ENCODE results near the gene DZANK1. TPM values are rescaled to one million over a fixed set of nuclear protein-coding genes. Genes with fewer than 3 reads are reported as not detected.

DZANK1 gene
- total RNA-seq: 1 to 10 TPM; 2.3 to 4.0 (median 3.2) TPM
- total RNA-seq (2013): 3.2 TPM
- total RNA-seq: 1.4 to 8.6 (median 5.4) reads per million in 29 experiments

DNA sequence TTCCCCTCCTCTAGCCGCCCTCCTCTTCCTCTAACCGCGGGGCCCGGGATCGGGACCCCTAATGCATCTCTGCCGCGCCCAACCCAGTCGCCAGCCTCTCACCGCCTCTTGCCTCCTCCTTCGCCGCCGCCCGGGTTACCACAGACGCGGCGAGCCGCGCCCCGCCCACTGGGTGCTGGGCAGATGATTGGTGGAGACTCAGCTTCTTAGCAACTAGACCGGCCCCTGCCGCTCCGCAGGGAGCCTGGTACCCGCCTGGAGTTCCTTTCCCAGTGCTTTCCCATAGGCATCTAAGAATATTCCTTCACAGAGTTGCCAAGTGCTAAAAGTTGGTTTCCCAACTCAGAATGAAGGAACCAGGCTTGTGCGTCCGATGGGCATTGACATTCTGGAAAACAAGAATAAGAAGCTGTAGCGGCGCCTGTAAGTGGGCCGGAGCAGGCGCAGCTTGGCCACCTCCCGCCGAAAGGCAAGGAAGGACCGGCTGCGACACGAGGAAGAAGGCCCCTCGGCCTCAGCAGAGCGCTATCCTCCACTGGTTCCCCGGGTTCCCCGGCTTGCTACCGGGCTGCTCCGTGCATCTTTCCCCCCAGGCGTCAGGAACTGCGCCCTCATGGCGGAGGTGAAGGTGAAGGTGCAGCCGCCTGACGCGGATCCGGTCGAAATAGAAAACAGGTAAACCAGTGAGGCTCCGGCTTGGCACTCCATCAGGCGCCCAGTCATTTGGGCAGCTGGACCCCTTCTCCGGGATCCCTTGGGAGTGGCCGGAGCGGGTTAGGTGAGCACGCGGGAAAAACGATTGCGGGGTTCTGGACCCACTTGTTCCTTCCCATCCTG lies at the start of gene DZANK1, which contains the start of gene POLR3F:
DZANK1 (minus strand) TSS at position 137 of the 837 bp plus-strand sequence. CDS start 1,672 bp downstream, outside the sequence.
POLR3F (plus strand) TSS at position 497 of the 837 bp plus-strand sequence; CDS start at position 614, 117 bp downstream.
- Histone ChIP-seq H3K4me3 (ENCODE audit: control insufficient read depth in 1 of 2, extremely low read depth in 1 of 2, low read length in 1 of 2) (peak within 1 kb of the TSS; percentile 80 to 93), H3K36me3 (ENCODE audit: control insufficient read depth in 2 of 2, extremely low read depth in 1 of 2, insufficient read depth in 1 of 2, low read length in 1 of 2) (peaks cover 0 to 21% of the 10 kb centered on the region in 2 donors), H3K27ac (ENCODE audit: low read length) (peak within 1 kb of the TSS; percentile 77), H3K9me3 (no peaks in the 10 kb centered on the region), H3K4me1 (ENCODE audit: control insufficient read depth in 1 of 2, extremely low read depth in 1 of 2, insufficient read depth in 2 of 2, low read length in 2 of 2) (peaks cover 5 to 19% of the 10 kb centered on the region in 2 experiments), H3K27me3 (replicated peaks in 1 of 2; ENCODE audit: control insufficient read depth in 2 of 2, extremely low read depth in 1 of 2, insufficient read depth in 2 of 2, low read length in 1 of 2) (no peaks in the 10 kb centered on the region)
- peaks cover 11% of the 10 kb centered on the region for H3K36me3 Mint-ChIP-seq
- ChIA-PET POLR2A (interaction anchor here (0.8 to 2.8 kb wide), 6 partner anchors 30 to 500 kb away, joined by 3 to 59 read pairs (median 5); partner anchors contain the start of genes SEC23B (in 2 of the 2), RBBP9 (in 1 of the 2) and ZNF133 (in 1 of the 2)), CTCF (interaction anchor here (0.5 to 2.7 kb wide), 7 partner anchors 30 to 1257 kb away, joined by 3 to 31 read pairs (median 3); partner anchors contain the start of genes RBBP9 (in 1 of the 2), RRBP1 (in 1 of the 2), SEC23B (in 1 of the 2) and ZNF133 (in 1 of the 2))
- H3K27ac Mint-ChIP-seq: peak within 1 kb of the TSS; percentile 92 to 94
- DNase-seq (peak; percentile 83 to 94 (median 89)), ATAC-seq (replicated peaks in 1 of 4) (peak; percentile 93 to 98 (median 97))
- no peaks in the 10 kb centered on the region for H3K9me3 Mint-ChIP-seq
- WGBS (ENCODE audit: insufficient coverage): 0% methylated on average over 52 of the region's 57 CpGs
- H3K27me3 Mint-ChIP-seq: no peaks in the 10 kb centered on the region
- H3K4me3 Mint-ChIP-seq: peak within 1 kb of the TSS; percentile 96 to 98 (median 96)
- H3K4me1 Mint-ChIP-seq: peaks cover 26 to 39% (median 30%) of the 10 kb centered on the region in 3 donors

DNA sequence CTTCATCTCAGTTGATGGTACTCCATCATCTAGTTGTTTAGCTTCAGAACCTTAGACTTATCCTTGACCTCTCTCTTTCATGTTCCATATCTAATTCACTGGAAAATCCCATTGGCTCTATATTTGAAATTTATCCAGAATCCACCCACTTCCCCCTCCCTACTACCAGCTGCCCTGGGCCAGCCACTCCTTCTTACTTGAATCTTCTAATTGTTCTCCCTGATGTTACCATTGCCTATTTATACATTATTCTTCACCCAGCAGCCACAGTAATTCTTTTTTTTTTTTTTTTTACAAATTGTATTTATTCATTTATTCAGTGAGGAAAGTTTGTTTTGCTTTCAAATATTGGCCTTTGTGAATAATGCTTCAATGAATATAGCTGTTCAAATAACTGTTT lies 49.1 kb upstream of the DZANK1 start:
- DNase-seq (no peak), ATAC-seq (replicated peaks in 1 of 4) (no peak)
- Histone ChIP-seq H3K4me3 (ENCODE audit: control insufficient read depth in 1 of 2, extremely low read depth in 1 of 2, low read length in 1 of 2) (no peak overlapping the region), H3K9me3 (no peaks in the 10 kb centered on the region), H3K27ac (ENCODE audit: low read length) (no peak overlapping the region), H3K36me3 (ENCODE audit: control insufficient read depth in 2 of 2, extremely low read depth in 1 of 2, insufficient read depth in 1 of 2, low read length in 1 of 2) (peaks cover 2 to 27% of the 10 kb centered on the region in 2 donors), H3K4me1 (ENCODE audit: control insufficient read depth in 1 of 2, extremely low read depth in 1 of 2, insufficient read depth in 2 of 2, low read length in 2 of 2) (peaks cover 0 to 4% of the 10 kb centered on the region in 2 experiments), H3K27me3 (replicated peaks in 1 of 2; ENCODE audit: control insufficient read depth in 2 of 2, extremely low read depth in 1 of 2, insufficient read depth in 2 of 2, low read length in 1 of 2) (no peaks in the 10 kb centered on the region)
- Mint-ChIP-seq H3K4me1 (peaks cover 16 to 30% (median 20%) of the 10 kb centered on the region in 3 donors), H3K27ac (no peak overlapping the region), H3K27me3 (no peaks in the 10 kb centered on the region), H3K36me3 (peaks cover 23% of the 10 kb centered on the region), H3K4me3 (no peak overlapping the region), H3K9me3 (no peaks in the 10 kb centered on the region)
- ChIA-PET POLR2A (interaction anchor here (0.6 to 1.2 kb wide), 9 partner anchors 9 to 1903 kb away, joined by 4 to 10 read pairs (median 7); no protein-coding TSS in a partner anchor), CTCF (interaction anchor here in 1 of 2 donors (0.5 to 0.9 kb wide), 2 partner anchors 9 to 138 kb away, joined by 3 to 4 read pairs; no protein-coding TSS in a partner anchor)

DNA sequence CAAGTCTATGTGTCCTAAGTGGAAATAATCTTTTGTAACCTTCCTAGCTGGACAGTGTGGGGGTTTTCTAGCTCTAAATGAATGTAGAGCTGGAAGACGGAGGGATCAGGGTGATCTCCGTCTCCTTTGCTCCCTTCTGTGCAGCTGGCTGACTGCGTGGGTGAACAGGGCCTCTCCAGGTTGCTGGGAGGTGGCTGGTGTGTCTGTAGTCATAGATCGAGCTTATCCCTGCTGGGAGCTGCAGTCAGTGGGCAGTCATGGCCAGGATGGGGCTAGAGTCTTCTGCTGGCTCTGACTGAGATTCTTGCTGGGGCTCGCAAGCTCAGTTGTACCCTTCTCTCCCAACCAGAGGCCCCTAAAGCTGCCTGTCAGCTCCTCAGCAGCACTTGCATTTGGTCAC lies 47.3 kb upstream of the DZANK1 start:
- H3K27ac ChIP-seq (ENCODE audit: low read length): no peak overlapping the region
- H3K4me3 ChIP-seq (ENCODE audit: control insufficient read depth in 1 of 2, extremely low read depth in 1 of 2, low read length in 1 of 2): no peak overlapping the region
- ChIA-PET POLR2A (no interaction called here), CTCF (interaction anchor here in 1 of 2 donors (0.5 kb wide), 1 partner anchor 51 kb away, joined by 3 read pairs; no protein-coding TSS in a partner anchor)
- H3K27me3 ChIP-seq (replicated peaks in 1 of 2; ENCODE audit: control insufficient read depth in 2 of 2, extremely low read depth in 1 of 2, insufficient read depth in 2 of 2, low read length in 1 of 2): no peaks in the 10 kb centered on the region
- DNase-seq: no peak
- Mint-ChIP-seq H3K36me3 (peaks cover 29% of the 10 kb centered on the region), H3K9me3 (no peaks in the 10 kb centered on the region), H3K4me3 (no peak overlapping the region), H3K27ac (no peak overlapping the region), H3K27me3 (no peaks in the 10 kb centered on the region), H3K4me1 (peaks cover 32 to 47% (median 34%) of the 10 kb centered on the region in 3 donors)
- H3K4me1 ChIP-seq (ENCODE audit: control insufficient read depth in 1 of 2, extremely low read depth in 1 of 2, insufficient read depth in 2 of 2, low read length in 2 of 2): peaks cover 0 to 4% of the 10 kb centered on the region in 2 experiments
- peaks cover 2 to 40% of the 10 kb centered on the region in 2 donors for H3K36me3 ChIP-seq (ENCODE audit: control insufficient read depth in 2 of 2, extremely low read depth in 1 of 2, insufficient read depth in 1 of 2, low read length in 1 of 2)
- ATAC-seq (replicated peaks in 1 of 4): no peak
- H3K9me3 ChIP-seq: no peaks in the 10 kb centered on the region
- 98% methylated on average over 5 of the region's 5 CpGs for WGBS (ENCODE audit: insufficient coverage)

DNA sequence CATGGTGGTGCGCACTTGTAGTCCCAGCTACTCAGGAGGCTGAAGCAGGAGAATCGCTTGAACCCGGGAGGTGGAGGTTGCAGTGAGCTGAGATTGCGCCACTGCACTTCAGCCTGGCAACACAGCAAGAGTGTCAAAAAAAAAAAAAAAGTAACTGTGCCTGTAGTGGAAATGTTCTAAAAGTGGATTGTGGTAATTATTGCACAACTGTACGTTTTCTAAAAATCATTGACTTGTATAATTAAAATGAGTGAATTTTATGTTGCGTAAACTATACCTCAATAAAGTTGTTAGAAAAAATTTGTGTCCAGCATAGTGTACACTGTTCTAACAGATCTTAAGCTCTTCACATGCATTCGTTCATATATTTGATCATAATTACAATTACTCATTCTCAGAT lies 46.4 kb upstream of the DZANK1 start:
- no peak overlapping the region for H3K4me3 Mint-ChIP-seq
- H3K27me3 Mint-ChIP-seq: no peaks in the 10 kb centered on the region
- no peak overlapping the region for H3K4me3 ChIP-seq (ENCODE audit: control insufficient read depth in 1 of 2, extremely low read depth in 1 of 2, low read length in 1 of 2)
- no peaks in the 10 kb centered on the region for H3K9me3 Mint-ChIP-seq
- no peak for ATAC-seq (replicated peaks in 1 of 4)
- H3K4me1 Mint-ChIP-seq: peaks cover 41 to 56% (median 43%) of the 10 kb centered on the region in 3 donors
- no peak overlapping the region for H3K27ac Mint-ChIP-seq
- no peak overlapping the region for H3K27ac ChIP-seq (ENCODE audit: low read length)
- no peak for DNase-seq
- POLR2A ChIA-PET: interaction anchor here (0.6 to 0.7 kb wide), 4 partner anchors 26 to 107 kb away, joined by 4 read pairs; no protein-coding TSS in a partner anchor
- CTCF ChIA-PET: no interaction called here
- no peaks in the 10 kb centered on the region for H3K9me3 ChIP-seq
- H3K27me3 ChIP-seq (replicated peaks in 1 of 2; ENCODE audit: control insufficient read depth in 2 of 2, extremely low read depth in 1 of 2, insufficient read depth in 2 of 2, low read length in 1 of 2): no peaks in the 10 kb centered on the region
- H3K36me3 Mint-ChIP-seq: peaks cover 29% of the 10 kb centered on the region
- peaks cover 2 to 40% of the 10 kb centered on the region in 2 donors for H3K36me3 ChIP-seq (ENCODE audit: control insufficient read depth in 2 of 2, extremely low read depth in 1 of 2, insufficient read depth in 1 of 2, low read length in 1 of 2)
- WGBS (ENCODE audit: insufficient coverage): 96% methylated on average over 3 of the region's 7 CpGs
- peaks cover 3 to 13% of the 10 kb centered on the region in 2 experiments for H3K4me1 ChIP-seq (ENCODE audit: control insufficient read depth in 1 of 2, extremely low read depth in 1 of 2, insufficient read depth in 2 of 2, low read length in 2 of 2)

DNA sequence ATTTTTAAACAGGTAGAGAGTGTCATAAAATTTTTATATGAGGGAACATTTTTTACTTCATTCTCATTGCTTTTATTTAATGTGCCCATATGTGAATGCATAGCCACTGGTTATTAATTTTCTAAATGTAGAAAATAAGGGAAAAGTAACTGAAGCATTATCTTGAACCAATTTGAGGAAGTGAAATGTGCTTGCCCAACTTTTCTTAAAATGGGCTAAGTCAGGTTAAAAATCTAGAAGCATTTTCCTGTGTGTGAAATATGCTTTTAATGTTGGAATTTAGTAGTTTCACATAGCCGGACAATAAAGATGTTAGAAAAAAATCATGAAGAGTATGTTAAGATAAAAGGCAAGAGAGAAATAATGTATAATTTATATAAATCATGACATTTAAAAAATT lies 44.7 kb upstream of the DZANK1 start:
- whole genome bisulfite sequencing (ENCODE audit: insufficient coverage): no CpG with 5 or more reads among the region's 1 CpG
- H3K27ac Mint-ChIP-seq: no peak overlapping the region
- H3K36me3 Mint-ChIP-seq: peaks cover 29% of the 10 kb centered on the region
- ChIA-PET POLR2A (no interaction called here), CTCF (no interaction called here)
- H3K9me3 Mint-ChIP-seq: no peaks in the 10 kb centered on the region
- no peak overlapping the region for H3K27ac ChIP-seq (ENCODE audit: low read length)
- H3K4me1 ChIP-seq (ENCODE audit: control insufficient read depth in 1 of 2, extremely low read depth in 1 of 2, insufficient read depth in 2 of 2, low read length in 2 of 2): peaks cover 10 to 22% of the 10 kb centered on the region in 2 experiments
- H3K4me3 Mint-ChIP-seq: no peak overlapping the region
- no peaks in the 10 kb centered on the region for H3K9me3 ChIP-seq
- no peaks in the 10 kb centered on the region for H3K27me3 ChIP-seq (replicated peaks in 1 of 2; ENCODE audit: control insufficient read depth in 2 of 2, extremely low read depth in 1 of 2, insufficient read depth in 2 of 2, low read length in 1 of 2)
- peaks cover 54 to 69% (median 56%) of the 10 kb centered on the region in 3 donors for H3K4me1 Mint-ChIP-seq
- peaks cover 2 to 37% of the 10 kb centered on the region in 2 donors for H3K36me3 ChIP-seq (ENCODE audit: control insufficient read depth in 2 of 2, extremely low read depth in 1 of 2, insufficient read depth in 1 of 2, low read length in 1 of 2)
- no peak for ATAC-seq (replicated peaks in 1 of 4)
- no peak overlapping the region for H3K4me3 ChIP-seq (ENCODE audit: control insufficient read depth in 1 of 2, extremely low read depth in 1 of 2, low read length in 1 of 2)
- DNase-seq: no peak
- no peaks in the 10 kb centered on the region for H3K27me3 Mint-ChIP-seq

Measured in T-cell (primary cell).